GM12891 (cell line): ENCODE measurements around the gene BCL7C.

ENCODE experiments used
- DNase-seq: peaks from one replicate; pipeline ENCODE4 v3.0.0; 2011; ENCODE audit warnings: low spot score; ENCODE audit not compliant: insufficient read length
- FAIRE-seq: peaks from 2 replicates; lab custom pipeline; 2011; peaks lifted over from hg19 to GRCh38; lab: Jason Lieb, UNC
- PAX5 ChIP-seq: IDR thresholded peaks from 2 replicates; pipeline ENCODE4 v1.6.1; 2011; ENCODE audit warnings: low read length, moderate library complexity, mild to moderate bottlenecking; ENCODE audit not compliant: insufficient read depth, severe bottlenecking
- POLR2A ChIP-seq: IDR thresholded peaks from 2 replicates; pipeline ENCODE4 v1.6.1; 2011; ENCODE audit warnings: low read depth, low read length, control low read depth
- POLR2AphosphoS5 ChIP-seq: IDR thresholded peaks from 2 replicates; pipeline ENCODE4 v1.6.1; 2011; ENCODE audit warnings: low read depth, low read length, control low read depth
- POU2F2 ChIP-seq: IDR thresholded peaks from 2 replicates; pipeline ENCODE4 v1.6.1; 2011; ENCODE audit warnings: low read depth, mild to moderate bottlenecking, control low read depth, low read length, moderate library complexity
- SPI1 ChIP-seq: IDR thresholded peaks from 2 replicates; pipeline ENCODE4 v1.6.1; 2011; ENCODE audit warnings: low read depth, low read length, control low read depth
- TAF1 ChIP-seq: IDR thresholded peaks from 2 replicates; pipeline ENCODE4 v1.6.1; 2011; ENCODE audit warnings: low read depth, low read length, control low read depth

BCL7C gene

GRCh38 chr16:30843501-30843900 lies 50.4 kb downstream of the BCL7C start:
- TF ChIP-seq PAX5, result no peak
- TF ChIP-seq POLR2A, result no peak
- no peak for TF ChIP-seq POLR2AphosphoS5
- TF ChIP-seq POU2F2, result no peak
- no peak for TF ChIP-seq TAF1
- TF ChIP-seq SPI1, result no peak
- DNase-seq, result no peak
- FAIRE-seq, result no peak

GRCh38 chr16:30842971-30843370 lies 50.9 kb downstream of the BCL7C start:
- FAIRE-seq (no peak), DNase-seq (no peak)
- no peak for TF ChIP-seq POLR2AphosphoS5
- no peak for TF ChIP-seq PAX5
- TF ChIP-seq SPI1, result no peak
- no peak for TF ChIP-seq POU2F2
- no peak for TF ChIP-seq TAF1
- no peak for TF ChIP-seq POLR2A

- no peak for FAIRE-seq
- no peak for DNase-seq
- TF ChIP-seq POU2F2 (no peak), POLR2AphosphoS5 (no peak), TAF1 (no peak), POLR2A (no peak), SPI1 (no peak), PAX5 (no peak)
These were observed 52.5 kb downstream of the BCL7C start for GRCh38 chr16:30841332-30841731.

GRCh38 chr16:30840611-30841010 lies 53.3 kb downstream of the BCL7C start:
- no peak for FAIRE-seq
- DNase-seq, result no peak
- no peak for TF ChIP-seq PAX5
- no peak for TF ChIP-seq POU2F2
- TF ChIP-seq POLR2A, result no peak
- no peak for TF ChIP-seq TAF1
- no peak for TF ChIP-seq SPI1
- no peak for TF ChIP-seq POLR2AphosphoS5

GRCh38 chr16:30839523-30840227 lies 54.2 kb downstream of the BCL7C start:
- TF ChIP-seq POU2F2, result no peak
- TF ChIP-seq SPI1, result no peak
- TF ChIP-seq POLR2A, result no peak
- no peak for TF ChIP-seq PAX5
- FAIRE-seq (no peak), DNase-seq (no peak)

GRCh38 chr16:30838876-30839471 lies 54.9 kb downstream of the BCL7C start:
- FAIRE-seq (no peak), DNase-seq (no peak)
- no peak for TF ChIP-seq PAX5
- no peak for TF ChIP-seq SPI1
- TF ChIP-seq POU2F2, result no peak
- TF ChIP-seq POLR2A, result no peak
- TF ChIP-seq TAF1, result no peak
- no peak for TF ChIP-seq POLR2AphosphoS5

GRCh38 chr16:30837904-30838303 lies 56.0 kb downstream of the BCL7C start:
- FAIRE-seq, result no peak
- TF ChIP-seq POLR2A, result no peak
- TF ChIP-seq TAF1, result no peak
- no peak for DNase-seq
